SK-N-SH (cell line): ENCODE results near the gene DACH1. TPM values are rescaled to one million over a fixed set of nuclear protein-coding genes. Genes with fewer than 3 reads are reported as not detected.

Source experiments
- CTCF ChIA-PET: fragments of 300-600, 350-600 bp; formaldehyde crosslinking; extraction: SDS; loops from one replicate; lab custom pipeline; 2021; lab: Yijun Ruan, JAX
- POLR2A ChIA-PET: fragments of 350-600 bp; sonication (Branson Sonifier 250); formaldehyde crosslinking; extraction: SDS; loops from one replicate; lab custom pipeline; 2020; ENCODE audit warnings: antibody characterized with exemption, inconsistent platforms; lab: Yijun Ruan, JAX
- DNase-seq: peaks from one replicate; pipeline ENCODE4 v3.0.0; 2012
- H2AFZ ChIP-seq: fragments of 200-600 bp; sonication (generic); 2 replicates; pipeline ENCODE4 v1.8.1; 2016; ENCODE audit warnings: antibody characterized with exemption, mild to moderate bottlenecking, low read depth
- H3F3A ChIP-seq: fragments of 200-600 bp; sonication (generic); replicated peaks from 2 replicates; pipeline ENCODE3; 2016; ENCODE audit warnings: antibody characterized with exemption, mild to moderate bottlenecking; ENCODE audit not compliant: insufficient read depth
- H3K27ac ChIP-seq, 2 experiments: fragments of 200-500 bp in 1 of 2; fragments of 200-600 bp in 1 of 2; sonication (Bioruptor generic) in 1 of 2; sonication (generic), shearing (Covaris generic) in 1 of 2; 2 replicates each; pipeline versions ENCODE4 v1.5.1 to v1.6.1; 2014 to 2016; ENCODE audit warnings: low read depth in 2 of 2, inconsistent platforms in 1 of 2, low read length in 1 of 2, mild to moderate bottlenecking in 1 of 2, mixed read lengths in 1 of 2
- H3K27me3 ChIP-seq: fragments of 200-600 bp; sonication (generic), shearing (Covaris generic); 2 replicates; pipeline ENCODE4 v1.6.1; 2016; ENCODE audit warnings: mixed run types; ENCODE audit not compliant: insufficient read depth
- H3K36me3 ChIP-seq, 2 experiments: fragments of 200-500 bp in 1 of 2; fragments of 200-600 bp in 1 of 2; sonication (Bioruptor generic) in 1 of 2; sonication (generic) in 1 of 2; replicated peaks in 1 of 2; 2 replicates each; pipeline versions ENCODE3 to v1.5.1; 2014 to 2016; ENCODE audit warnings: low read length in 1 of 2, mild to moderate bottlenecking in 1 of 2; ENCODE audit not compliant: insufficient read depth in 2 of 2, control insufficient read depth in 1 of 2
- H3K4me1 ChIP-seq, 2 experiments: fragments of 200-500 bp in 1 of 2; fragments of 200-600 bp in 1 of 2; sonication (Bioruptor generic) in 1 of 2; sonication (generic), shearing (Covaris generic) in 1 of 2; 2 replicates each; pipeline versions ENCODE4 v1.5.1 to v1.6.1; 2014 to 2016; ENCODE audit warnings: low read depth in 1 of 2, low read length in 1 of 2, mixed run types in 1 of 2; ENCODE audit not compliant: insufficient read depth in 2 of 2, control insufficient read depth in 1 of 2
- H3K4me2 ChIP-seq: fragments of 200-600 bp; sonication (generic), shearing (Covaris generic); 2 replicates; pipeline ENCODE4 v1.6.1; 2017; ENCODE audit warnings: mixed run types
- H3K4me3 ChIP-seq, 2 experiments: fragments of 200-500 bp in 1 of 2; fragments of 200-600 bp in 1 of 2; sonication (Bioruptor generic) in 1 of 2; sonication (generic), shearing (Covaris generic) in 1 of 2; 2 replicates each; pipeline versions ENCODE4 v1.5.1 to v1.8.1; 2014 to 2016; ENCODE audit warnings: low read depth in 2 of 2, inconsistent platforms in 1 of 2, low read length in 1 of 2, mild to moderate bottlenecking in 1 of 2, mixed read lengths in 1 of 2, moderate library complexity in 1 of 2
- H3K79me2 ChIP-seq: fragments of 200-600 bp; sonication (generic); 2 replicates; pipeline ENCODE4 v1.8.1; 2017; ENCODE audit warnings: mild to moderate bottlenecking; ENCODE audit not compliant: insufficient read depth
- H3K9ac ChIP-seq: fragments of 200-600 bp; sonication (generic); 2 replicates; pipeline ENCODE4 v1.6.1; 2017; ENCODE audit warnings: mixed run types
- H3K9me2 ChIP-seq: fragments of 200-600 bp; sonication (generic); 2 replicates; pipeline ENCODE4 v1.6.1; 2017; ENCODE audit warnings: mixed run types
- H3K9me3 ChIP-seq: fragments of 200-600 bp; sonication (generic); 2 replicates; pipeline ENCODE4 v1.6.1; 2017; ENCODE audit warnings: mixed run types, mild to moderate bottlenecking, moderate library complexity
- H4K20me1 ChIP-seq: fragments of 200-600 bp; sonication (generic); 2 replicates; pipeline ENCODE4 v1.6.1; 2017; ENCODE audit warnings: mild to moderate bottlenecking, mixed run types; ENCODE audit not compliant: insufficient read depth
- CHD2 ChIP-seq: fragments of 150-350 bp; IDR thresholded peaks from 2 replicates; pipeline ENCODE4 v1.6.1; 2018; ENCODE audit warnings: low read length; ENCODE audit not compliant: partially characterized antibody
- ELF1 ChIP-seq: IDR thresholded peaks from 2 replicates; pipeline ENCODE4 v1.4.0; 2012
- EP300 ChIP-seq, 2 experiments: IDR thresholded peaks; 2 replicates each; pipeline versions ENCODE4 v1.4.0 to v1.6.1; 2012; ENCODE audit warnings: borderline replicate concordance in 1 of 2, low read depth in 1 of 2, low read length in 1 of 2
- EZH2phosphoT487 ChIP-seq: fragments of 200-600 bp; sonication (generic); IDR thresholded peaks from 2 replicates; pipeline ENCODE4 v1.6.1; 2017; ENCODE audit warnings: low read depth, mixed run types, mild to moderate bottlenecking, antibody characterized with exemption, moderate library complexity, borderline replicate concordance
- FOXJ3 ChIP-seq: sonication (generic); formaldehyde crosslinking; IDR thresholded peaks from 2 replicates; pipeline ENCODE4 v1.5.1; 2020; ENCODE audit warnings: mild to moderate bottlenecking, missing genetic modification reagents
- GABPA ChIP-seq: IDR thresholded peaks from 2 replicates; pipeline ENCODE4 v1.4.0; 2012; ENCODE audit warnings: low read depth, mild to moderate bottlenecking
- JUND ChIP-seq: IDR thresholded peaks from 2 replicates; pipeline ENCODE4 v1.4.0; 2012
- MEF2A ChIP-seq: IDR thresholded peaks from 2 replicates; pipeline ENCODE4 v1.4.0; 2012; ENCODE audit warnings: low read depth, borderline replicate concordance
- NFIC ChIP-seq: IDR thresholded peaks from 2 replicates; pipeline ENCODE4 v1.4.0; 2012; ENCODE audit warnings: borderline replicate concordance
- NRF1 ChIP-seq: IDR thresholded peaks from 2 replicates; pipeline ENCODE4 v1.6.1; 2012; ENCODE audit warnings: low read depth, mild to moderate bottlenecking, low read length
- POLR2AphosphoS5 ChIP-seq: IDR thresholded peaks from 2 replicates; pipeline ENCODE4 v1.6.1; 2012; ENCODE audit warnings: low read depth, low read length
- RAD21 ChIP-seq: IDR thresholded peaks from 2 replicates; pipeline ENCODE4 v1.6.1; 2012; ENCODE audit warnings: mild to moderate bottlenecking, low read length
- RCOR1 ChIP-seq: fragments of 150-350 bp; IDR thresholded peaks from 2 replicates; pipeline ENCODE4 v1.6.1; 2017; ENCODE audit warnings: antibody characterized with exemption, low read length
- RXRA ChIP-seq: IDR thresholded peaks from 2 replicates; pipeline ENCODE4 v1.4.0; 2012; ENCODE audit warnings: low read depth, mild to moderate bottlenecking, borderline replicate concordance
- TAF1 ChIP-seq: IDR thresholded peaks from 2 replicates; pipeline ENCODE4 v1.6.1; 2012; ENCODE audit warnings: low read depth, mild to moderate bottlenecking, low read length, moderate library complexity, borderline replicate concordance
- TCF12 ChIP-seq: IDR thresholded peaks from 2 replicates; pipeline ENCODE4 v1.4.0; 2012
- ZBTB33 ChIP-seq: IDR thresholded peaks from 2 replicates; pipeline ENCODE4 v1.4.0; 2012; ENCODE audit warnings: low read depth, borderline replicate concordance
- WGBS: methylation state at CpG from one replicate; pipeline ENCODE4 v1.1.6; 2017; ENCODE audit warnings: low lambda C conversion rate; 5-methylcytosine and 5-hydroxymethylcytosine counted together
- polyA plus RNA-seq, 3 experiments: library from polyadenylated mRNA; depleted of rRNA; stranded (reverse); fragments of >200 nt; gene quantifications; 2 replicates each; pipeline ENCODE4 v1.2.3, GENCODE V29; 2012
- TF ChIP-seq, protein P1 (sequence below): IDR thresholded peaks from 2 replicates; pipeline ENCODE4 v1.4.0; 2012; ENCODE audit warnings: low read depth, borderline replicate concordance
- TF ChIP-seq, protein P2 (sequence below): fragments of 200-600 bp; sonication (generic); IDR thresholded peaks from 2 replicates; pipeline ENCODE4 v1.6.1; 2017; ENCODE audit warnings: antibody characterized with exemption, mild to moderate bottlenecking, moderate library complexity
- TF ChIP-seq, protein P3 (sequence below): fragments of 150-350 bp; IDR thresholded peaks from 2 replicates; pipeline ENCODE4 v1.6.1; 2016; ENCODE audit warnings: mild to moderate bottlenecking, low read depth, low read length

DACH1 gene
- polyA plus RNA-seq, 1 of the 3 experiments (the other 2 are of a cell fraction) = 0.21 TPM

DNA sequence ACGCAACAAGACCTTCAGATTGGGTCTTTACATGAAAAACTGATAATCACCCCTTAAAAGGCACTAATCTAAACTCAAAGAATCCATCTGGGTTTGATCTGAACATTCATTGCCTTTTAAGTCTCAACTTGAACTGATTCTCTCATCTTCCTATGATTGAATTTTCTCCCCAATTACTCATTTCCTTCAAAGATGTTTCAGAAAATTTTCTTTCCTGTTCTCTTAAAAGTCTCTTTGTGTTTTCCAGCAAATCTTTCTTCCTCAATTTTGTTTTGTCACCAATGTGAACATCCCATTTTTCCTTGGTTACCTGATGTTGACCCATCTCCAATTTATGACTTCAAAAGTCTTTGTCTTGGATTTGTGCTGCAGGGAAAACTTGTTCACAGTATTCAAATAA, 234.3 kb downstream of the DACH1 start:
- H3K9ac ChIP-seq = no peak overlapping the region
- H3K27ac ChIP-seq = 0 out of 4 replicates have a peak overlapping the region, but pooled peaks of 1 of the 2 experiments have one; percentile 8
- no peaks in the 10 kb centered on the region for H3K27me3 ChIP-seq
- no peaks in the 10 kb centered on the region for H4K20me1 ChIP-seq
- no peak overlapping the region for H3K4me2 ChIP-seq
- no peaks in the 10 kb centered on the region for H3K79me2 ChIP-seq
- H3K9me2 ChIP-seq = no peaks in the 10 kb centered on the region
- peak overlapping the region; percentile 31; the same call in 1 of the 2 replicates for H2AFZ ChIP-seq
- ChIA-PET POLR2A (interaction anchor here (0.7 kb wide), 1 partner anchor 204 kb away, joined by 5 read pairs; no protein-coding TSS in a partner anchor), CTCF (interaction anchor here (0.6 kb wide), 1 partner anchor 206 kb away, joined by 3 read pairs; no protein-coding TSS in a partner anchor)
- 79% methylated on average over 1 of the region's 1 CpG for WGBS
- no peak for DNase-seq
- H3K4me1 ChIP-seq = peaks cover 3 to 22% of the 10 kb centered on the region in 2 experiments; a peak in 3 of 4 replicates
- TF ChIP-seq NFIC (no peak), MEF2A (no peak), FOXJ3 (CRISPR knock-in tag) (no peak), TCF12 (no peak), GABPA (no peak), RAD21 (no peak), EP300 (IDR thresholded peaks at IDR 0.05; ENCODE audit: borderline replicate concordance in 1 of 2, low read depth in 1 of 2, low read length in 1 of 2) (no peak), RCOR1 (no peak), ZBTB33 (no peak), JUND (no peak), NRF1 (no peak), RXRA (no peak), POLR2AphosphoS5 (no peak), CHD2 (no peak)
- TF ChIP-seq, protein P1, sequence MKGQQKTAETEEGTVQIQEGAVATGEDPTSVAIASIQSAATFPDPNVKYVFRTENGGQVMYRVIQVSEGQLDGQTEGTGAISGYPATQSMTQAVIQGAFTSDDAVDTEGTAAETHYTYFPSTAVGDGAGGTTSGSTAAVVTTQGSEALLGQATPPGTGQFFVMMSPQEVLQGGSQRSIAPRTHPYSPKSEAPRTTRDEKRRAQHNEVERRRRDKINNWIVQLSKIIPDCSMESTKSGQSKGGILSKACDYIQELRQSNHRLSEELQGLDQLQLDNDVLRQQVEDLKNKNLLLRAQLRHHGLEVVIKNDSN = no peak
- H3K36me3 ChIP-seq = no peaks in the 10 kb centered on the region
- no peaks in the 10 kb centered on the region for H3F3A ChIP-seq
- no peak overlapping the region for H3K4me3 ChIP-seq
- no peaks in the 10 kb centered on the region for H3K9me3 ChIP-seq

DNA sequence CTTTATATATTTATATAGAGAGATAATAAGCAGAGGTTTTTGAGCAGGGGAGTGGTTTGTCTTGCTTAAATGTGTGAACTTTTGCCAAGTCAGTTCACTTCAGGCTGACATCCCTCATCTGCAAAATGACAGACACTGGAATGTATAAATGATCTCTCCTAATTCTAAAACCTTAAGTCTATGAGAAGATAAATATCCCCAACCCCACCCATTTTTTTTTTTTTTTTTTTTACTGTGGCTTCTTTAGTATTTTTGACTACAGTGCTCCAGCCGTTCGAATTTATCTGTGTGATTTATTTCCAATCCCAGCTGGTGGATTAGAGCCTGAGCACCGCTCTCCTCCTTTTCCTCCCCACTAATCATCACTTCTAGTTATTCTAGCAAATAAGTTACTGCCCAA, 234.8 kb downstream of the DACH1 start:
- 65% methylated on average over 3 of the region's 3 CpGs for WGBS
- CTCF ChIA-PET = interaction anchor here (0.6 to 1.1 kb wide), 2 partner anchors 205 to 247 kb away, joined by 3 read pairs; no protein-coding TSS in a partner anchor
- POLR2A ChIA-PET = interaction anchor here (0.7 kb wide), 1 partner anchor 204 kb away, joined by 5 read pairs; no protein-coding TSS in a partner anchor
- TF ChIP-seq TCF12 (no peak), TAF1 (no peak), NFIC (no peak), ELF1 (no peak), RCOR1 (no peak), EZH2phosphoT487 (no peak), ZBTB33 (no peak), GABPA (no peak), JUND (no peak)
- TF ChIP-seq, protein P2, sequence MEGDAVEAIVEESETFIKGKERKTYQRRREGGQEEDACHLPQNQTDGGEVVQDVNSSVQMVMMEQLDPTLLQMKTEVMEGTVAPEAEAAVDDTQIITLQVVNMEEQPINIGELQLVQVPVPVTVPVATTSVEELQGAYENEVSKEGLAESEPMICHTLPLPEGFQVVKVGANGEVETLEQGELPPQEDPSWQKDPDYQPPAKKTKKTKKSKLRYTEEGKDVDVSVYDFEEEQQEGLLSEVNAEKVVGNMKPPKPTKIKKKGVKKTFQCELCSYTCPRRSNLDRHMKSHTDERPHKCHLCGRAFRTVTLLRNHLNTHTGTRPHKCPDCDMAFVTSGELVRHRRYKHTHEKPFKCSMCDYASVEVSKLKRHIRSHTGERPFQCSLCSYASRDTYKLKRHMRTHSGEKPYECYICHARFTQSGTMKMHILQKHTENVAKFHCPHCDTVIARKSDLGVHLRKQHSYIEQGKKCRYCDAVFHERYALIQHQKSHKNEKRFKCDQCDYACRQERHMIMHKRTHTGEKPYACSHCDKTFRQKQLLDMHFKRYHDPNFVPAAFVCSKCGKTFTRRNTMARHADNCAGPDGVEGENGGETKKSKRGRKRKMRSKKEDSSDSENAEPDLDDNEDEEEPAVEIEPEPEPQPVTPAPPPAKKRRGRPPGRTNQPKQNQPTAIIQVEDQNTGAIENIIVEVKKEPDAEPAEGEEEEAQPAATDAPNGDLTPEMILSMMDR = no peak
- TF ChIP-seq, protein P3, sequence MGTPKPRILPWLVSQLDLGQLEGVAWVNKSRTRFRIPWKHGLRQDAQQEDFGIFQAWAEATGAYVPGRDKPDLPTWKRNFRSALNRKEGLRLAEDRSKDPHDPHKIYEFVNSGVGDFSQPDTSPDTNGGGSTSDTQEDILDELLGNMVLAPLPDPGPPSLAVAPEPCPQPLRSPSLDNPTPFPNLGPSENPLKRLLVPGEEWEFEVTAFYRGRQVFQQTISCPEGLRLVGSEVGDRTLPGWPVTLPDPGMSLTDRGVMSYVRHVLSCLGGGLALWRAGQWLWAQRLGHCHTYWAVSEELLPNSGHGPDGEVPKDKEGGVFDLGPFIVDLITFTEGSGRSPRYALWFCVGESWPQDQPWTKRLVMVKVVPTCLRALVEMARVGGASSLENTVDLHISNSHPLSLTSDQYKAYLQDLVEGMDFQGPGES = no peak

More for the DNA sequence above, 234.8 kb downstream of the DACH1 start:
- H3F3A ChIP-seq = no peaks in the 10 kb centered on the region
- H3K36me3 ChIP-seq = no peaks in the 10 kb centered on the region
- H3K9me3 ChIP-seq = no peaks in the 10 kb centered on the region
- no peaks in the 10 kb centered on the region for H3K79me2 ChIP-seq
- H2AFZ ChIP-seq = no peak overlapping the region
- H3K27ac ChIP-seq = 0 out of 4 replicates have a peak overlapping the region, but pooled peaks of 1 of the 2 experiments have one; percentile 8
- no peaks in the 10 kb centered on the region for H4K20me1 ChIP-seq
- no peak overlapping the region for H3K4me2 ChIP-seq
- H3K27me3 ChIP-seq = no peaks in the 10 kb centered on the region
- H3K9ac ChIP-seq = no peak overlapping the region
- no peaks in the 10 kb centered on the region for H3K9me2 ChIP-seq
- peaks cover 3 to 22% of the 10 kb centered on the region in 2 experiments; a peak in 3 of 4 replicates for H3K4me1 ChIP-seq
- DNase-seq = no peak
- H3K4me3 ChIP-seq = no peak overlapping the region
